Measurements from ENCODE around the gene NDUFS8.
A peak's percentile ranks its signal among the peaks of the same experiment; 100 is the strongest.

The NDUFS8 gene

DNA sequence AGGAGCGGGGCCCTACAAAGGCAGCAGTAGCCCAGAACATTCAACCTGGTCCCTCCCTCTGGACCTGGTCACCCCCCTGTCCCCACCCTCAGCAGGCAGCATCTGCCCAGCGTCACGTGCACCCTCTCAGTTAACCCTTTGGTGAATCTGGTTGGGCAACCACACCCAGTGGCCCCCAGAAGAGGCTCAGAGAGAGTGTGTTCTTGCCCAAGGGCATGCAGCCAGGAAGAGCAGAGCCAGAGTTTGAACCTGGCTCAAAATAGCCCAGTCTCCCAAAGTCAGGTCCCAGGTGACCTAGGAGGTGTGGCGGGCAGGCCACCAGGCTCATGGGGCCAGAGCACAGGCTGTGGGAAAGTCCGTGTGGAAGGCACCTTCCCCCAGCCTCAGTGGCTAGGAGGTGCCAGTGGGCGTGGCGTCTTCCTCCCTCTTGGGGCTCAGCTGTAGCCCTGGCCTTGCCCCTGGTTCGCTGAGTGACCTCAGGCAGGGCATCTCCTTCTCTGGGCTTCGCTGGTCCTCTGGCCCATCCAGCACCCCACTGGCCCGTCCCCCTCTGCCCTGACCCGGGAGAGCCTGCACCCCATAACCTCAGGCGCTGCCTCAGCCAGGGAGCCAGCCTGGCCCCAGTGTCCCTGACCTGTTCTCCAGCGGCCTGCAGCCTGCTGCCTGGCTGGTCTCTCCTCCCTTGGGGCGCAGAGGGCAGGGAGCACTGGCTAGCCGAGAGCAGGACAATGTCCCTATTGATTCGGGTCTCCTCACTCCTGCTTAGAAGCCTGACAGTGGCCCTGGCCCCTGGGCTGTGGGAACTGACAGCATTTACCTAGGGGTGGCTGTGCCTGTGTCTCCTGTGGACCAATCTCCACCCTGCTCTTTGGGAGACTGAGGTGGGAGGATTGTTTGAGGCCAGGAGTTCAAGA lies 13.3 kb upstream of the NDUFS8 start:
- TF ChIP-seq, protein P1, sequence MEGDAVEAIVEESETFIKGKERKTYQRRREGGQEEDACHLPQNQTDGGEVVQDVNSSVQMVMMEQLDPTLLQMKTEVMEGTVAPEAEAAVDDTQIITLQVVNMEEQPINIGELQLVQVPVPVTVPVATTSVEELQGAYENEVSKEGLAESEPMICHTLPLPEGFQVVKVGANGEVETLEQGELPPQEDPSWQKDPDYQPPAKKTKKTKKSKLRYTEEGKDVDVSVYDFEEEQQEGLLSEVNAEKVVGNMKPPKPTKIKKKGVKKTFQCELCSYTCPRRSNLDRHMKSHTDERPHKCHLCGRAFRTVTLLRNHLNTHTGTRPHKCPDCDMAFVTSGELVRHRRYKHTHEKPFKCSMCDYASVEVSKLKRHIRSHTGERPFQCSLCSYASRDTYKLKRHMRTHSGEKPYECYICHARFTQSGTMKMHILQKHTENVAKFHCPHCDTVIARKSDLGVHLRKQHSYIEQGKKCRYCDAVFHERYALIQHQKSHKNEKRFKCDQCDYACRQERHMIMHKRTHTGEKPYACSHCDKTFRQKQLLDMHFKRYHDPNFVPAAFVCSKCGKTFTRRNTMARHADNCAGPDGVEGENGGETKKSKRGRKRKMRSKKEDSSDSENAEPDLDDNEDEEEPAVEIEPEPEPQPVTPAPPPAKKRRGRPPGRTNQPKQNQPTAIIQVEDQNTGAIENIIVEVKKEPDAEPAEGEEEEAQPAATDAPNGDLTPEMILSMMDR (IDR thresholded peaks at IDR 0.05; ENCODE audit: low read depth, low read length), result no peak
- H3K4me3 ChIP-seq (ENCODE audit: low read depth, low read length), result no peak overlapping the region

DNA sequence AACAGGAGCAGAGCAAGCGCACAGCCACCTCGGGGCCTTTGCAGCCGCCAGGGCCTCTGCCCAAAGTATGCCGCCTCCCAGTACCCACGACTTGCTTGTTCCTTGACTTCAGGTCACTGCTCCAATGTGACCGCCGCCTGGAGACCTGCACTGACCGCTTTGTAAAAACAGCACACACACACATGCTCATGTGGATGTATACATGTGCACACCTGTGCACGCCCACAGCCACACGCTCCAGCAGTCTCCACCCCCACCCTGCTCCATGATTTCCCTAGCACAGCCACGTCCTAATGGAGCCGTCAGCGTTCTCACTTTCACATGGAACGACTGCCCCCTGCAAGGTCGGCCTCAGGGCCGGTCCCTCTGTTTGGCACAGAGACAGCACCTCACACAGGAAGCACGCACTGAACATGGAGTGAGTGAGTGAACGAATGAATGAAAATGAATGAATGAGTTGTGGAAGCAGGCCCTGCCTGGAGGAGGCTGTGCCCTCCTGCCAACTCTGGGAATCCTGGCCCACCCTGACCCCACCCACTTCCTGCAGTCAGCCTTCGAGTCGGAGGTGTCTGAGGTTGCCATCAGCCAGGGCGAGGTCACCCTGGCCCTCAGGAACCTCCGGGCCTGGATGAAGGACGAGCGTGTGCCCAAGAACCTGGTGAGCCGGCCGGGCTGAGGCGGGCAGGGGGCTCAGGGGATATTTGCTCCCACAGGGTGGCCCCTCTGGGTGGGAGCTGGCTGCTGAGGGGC lies 12.3 kb upstream of the NDUFS8 start:
- no peak overlapping the region for H3K4me3 ChIP-seq (ENCODE audit: low read depth, low read length)
- TF ChIP-seq, protein P1 (IDR thresholded peaks at IDR 0.05; ENCODE audit: low read depth, low read length), result no peak

DNA sequence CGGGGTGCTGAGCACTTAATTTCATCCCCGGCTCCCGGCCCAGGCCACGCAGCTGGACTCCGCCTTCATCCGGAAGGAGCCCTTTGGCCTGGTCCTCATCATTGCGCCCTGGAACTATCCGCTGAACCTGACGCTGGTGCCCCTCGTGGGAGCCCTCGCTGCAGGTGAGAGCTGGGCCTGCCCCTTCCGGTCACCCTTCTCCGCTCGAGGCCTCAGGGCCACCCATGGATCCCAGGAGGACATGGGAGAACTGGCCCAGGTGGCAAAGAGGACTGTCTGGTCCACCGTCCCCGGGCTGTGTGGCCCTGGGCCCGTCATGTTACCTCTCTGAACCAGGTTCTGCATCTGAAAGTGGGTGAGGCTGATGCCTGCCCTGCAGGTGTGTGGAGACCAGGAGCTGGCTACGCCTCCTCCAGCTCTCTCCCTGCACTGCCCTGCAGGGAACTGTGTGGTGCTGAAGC lies 11.7 kb upstream of the NDUFS8 start:
- no peak overlapping the region for H3K4me3 ChIP-seq (ENCODE audit: low read depth, low read length)
- TF ChIP-seq, protein P1 (IDR thresholded peaks at IDR 0.05; ENCODE audit: low read depth, low read length), result no peak

DNA sequence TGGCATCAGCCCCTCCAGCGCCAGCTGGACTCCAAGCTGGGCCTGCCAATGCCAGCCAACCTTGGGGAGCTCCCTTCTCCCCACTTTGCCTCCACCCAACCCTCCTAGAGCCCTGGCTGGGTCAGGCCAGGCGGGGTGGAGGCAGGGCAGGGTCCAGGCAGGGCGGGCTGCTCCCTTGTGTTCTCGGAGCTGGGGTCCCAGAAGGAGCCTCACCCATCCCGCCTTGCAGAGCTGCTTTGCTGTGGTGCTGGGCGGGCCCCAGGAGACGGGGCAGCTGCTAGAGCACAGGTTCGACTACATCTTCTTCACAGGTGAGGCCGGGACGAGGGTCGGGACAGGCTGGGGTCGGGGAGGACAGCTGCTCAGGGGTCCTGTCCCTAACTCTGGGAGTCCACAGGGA lies 11.0 kb upstream of the NDUFS8 start:
- TF ChIP-seq, protein P1 (IDR thresholded peaks at IDR 0.05; ENCODE audit: low read depth, low read length), result no peak
- H3K4me3 ChIP-seq (ENCODE audit: low read depth, low read length), result no peak overlapping the region

DNA sequence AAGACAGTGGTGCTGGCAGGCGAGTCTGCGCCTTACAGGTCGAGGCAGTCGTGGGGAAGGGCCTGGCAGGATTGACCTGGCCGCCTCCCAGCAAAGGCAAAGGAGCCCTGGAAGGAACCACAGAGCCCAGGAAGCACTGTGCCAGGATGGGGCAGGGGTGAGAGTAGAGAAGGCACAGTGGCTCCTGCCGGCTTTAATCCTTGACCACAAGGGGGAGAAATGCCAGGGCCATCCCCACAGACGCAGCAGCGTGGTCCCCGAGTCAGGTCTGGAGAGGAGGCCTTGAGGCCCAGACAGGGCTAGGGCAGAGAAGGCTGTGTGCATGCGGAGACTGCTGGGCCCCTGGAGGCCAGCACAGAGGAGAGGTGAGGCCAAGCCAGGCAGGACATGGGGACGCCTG lies 9.9 kb upstream of the NDUFS8 start:
- TF ChIP-seq, protein P1 (IDR thresholded peaks at IDR 0.05; ENCODE audit: low read depth, low read length), result peak; percentile 26; the same call in 1 of the 2 replicates
- H3K4me3 ChIP-seq (ENCODE audit: low read depth, low read length), result no peak overlapping the region

DNA sequence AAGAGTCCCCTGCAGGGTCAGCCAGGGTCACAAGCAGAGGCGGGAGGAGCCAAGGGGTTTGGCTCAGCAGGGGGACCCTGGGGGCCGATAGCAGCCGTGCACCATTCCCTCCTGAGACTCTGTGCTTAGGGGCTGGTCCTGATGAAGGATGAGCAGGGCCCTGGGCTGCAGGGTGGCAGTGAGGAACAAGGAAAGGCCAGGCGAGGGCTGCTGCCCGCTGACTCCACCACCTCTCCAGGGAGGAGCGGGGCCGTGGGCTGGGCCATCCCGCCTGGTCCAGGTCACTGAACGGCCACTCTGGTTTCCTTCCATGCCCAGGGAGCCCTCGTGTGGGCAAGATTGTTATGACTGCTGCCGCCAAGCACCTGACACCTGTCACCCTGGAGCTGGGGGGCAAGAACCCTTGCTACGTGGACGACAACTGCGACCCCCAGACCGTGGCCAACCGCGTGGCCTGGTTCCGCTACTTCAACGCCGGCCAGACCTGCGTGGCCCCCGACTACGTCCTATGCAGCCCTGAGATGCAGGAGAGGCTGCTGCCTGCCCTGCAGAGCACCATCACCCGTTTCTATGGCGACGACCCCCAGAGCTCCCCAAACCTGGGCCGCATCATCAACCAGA lies 9.2 kb upstream of the NDUFS8 start:
- H3K4me3 ChIP-seq (ENCODE audit: low read depth, low read length), result no peak overlapping the region
- TF ChIP-seq, protein P1 (IDR thresholded peaks at IDR 0.05; ENCODE audit: low read depth, low read length), result no peak
